HepG2 (cell line): ENCODE measurements around the gene ARFGAP2. TPM values are rescaled to one million over a fixed set of nuclear protein-coding genes. Genes with fewer than 3 reads are reported as not detected.
A peak's percentile ranks its signal among the peaks of the same experiment; 100 is the strongest.

Experiments
- ATF4 ChIP-seq, 2 experiments: fragments of 450-650 bp in 1 of 2; sonication (generic) in 1 of 2; formaldehyde crosslinking; IDR thresholded peaks; 2 replicates each; pipeline versions ENCODE4 v1.5.0 to v1.8.0; 2020 to 2022; ENCODE audit warnings: mild to moderate bottlenecking in 1 of 2, missing genetic modification reagents in 1 of 2
- ELF3 ChIP-seq: IDR thresholded peaks from 2 replicates; pipeline ENCODE4 v1.6.1; 2016; ENCODE audit warnings: missing genetic modification reagents, missing compliant biosample characterization
- FOXC1 ChIP-seq: sonication (generic); formaldehyde crosslinking; IDR thresholded peaks from 2 replicates; pipeline ENCODE4 v1.8.0; 2022; ENCODE audit warnings: mild to moderate bottlenecking, missing genetic modification reagents, borderline replicate concordance
- GABPB1 ChIP-seq: IDR thresholded peaks from 2 replicates; pipeline ENCODE4 v1.6.1; 2016; ENCODE audit warnings: mild to moderate bottlenecking, missing genetic modification reagents, moderate library complexity, missing compliant biosample characterization
- KLF15 ChIP-seq: sonication (generic); formaldehyde crosslinking; IDR thresholded peaks from 2 replicates; pipeline ENCODE4 v1.8.1; 2023; ENCODE audit warnings: borderline replicate concordance, mild to moderate bottlenecking, inconsistent platforms, missing genetic modification reagents, mixed read lengths
- KMT2B ChIP-seq: IDR thresholded peaks from 2 replicates; pipeline ENCODE4 v1.6.1; 2016; ENCODE audit warnings: missing genetic modification reagents, missing compliant biosample characterization
- NFE2L2 ChIP-seq: fragments of 150-350 bp; IDR thresholded peaks from 2 replicates; pipeline ENCODE4 v1.6.1; 2014; ENCODE audit warnings: low read length
- RBM22 ChIP-seq: fragments of 200-400 bp; formaldehyde crosslinking; optimal IDR thresholded peaks from 2 replicates; pipeline ENCODE3; 2017; ENCODE audit warnings: mild to moderate bottlenecking, low read length, moderate library complexity
- RBM39 ChIP-seq: fragments of 200-400 bp; formaldehyde crosslinking; IDR thresholded peaks from one replicate; pipeline ENCODE4 v1.6.1; 2018; ENCODE audit warnings: antibody characterized with exemption, mild to moderate bottlenecking, low read depth, low read length; ENCODE audit not compliant: poor library complexity, severe bottlenecking
- RELA ChIP-seq: sonication (generic); formaldehyde crosslinking; IDR thresholded peaks from 2 replicates; pipeline ENCODE4 v1.4.0; 2020; ENCODE audit warnings: missing genetic modification reagents
- REXO4 ChIP-seq: sonication (generic); formaldehyde crosslinking; IDR thresholded peaks from 2 replicates; pipeline ENCODE4 v1.8.0; 2022; ENCODE audit warnings: missing genetic modification reagents, mild to moderate bottlenecking, borderline replicate concordance
- RXRA ChIP-seq: sonication (generic); formaldehyde crosslinking; IDR thresholded peaks from 2 replicates; pipeline ENCODE4 v1.5.1; 2020; ENCODE audit warnings: missing genetic modification reagents
- SAFB2 ChIP-seq: sonication (generic); formaldehyde crosslinking; IDR thresholded peaks from 2 replicates; pipeline ENCODE4 v1.5.1; 2020; ENCODE audit warnings: missing genetic modification reagents, low read depth, mild to moderate bottlenecking, borderline replicate concordance
- SOX13 ChIP-seq, 3 experiments: fragments of 450-650 bp in 1 of 3; sonication (generic) in 1 of 3; formaldehyde crosslinking in 1 of 3; IDR thresholded peaks in 2 of 3; conservative IDR thresholded peaks in 1 of 3; 2 replicates each; pipeline versions ENCODE4 v1.5.0 to v1.6.1; 2016 to 2020; ENCODE audit warnings: antibody characterized with exemption in 1 of 3, mild to moderate bottlenecking in 1 of 3, missing compliant biosample characterization in 1 of 3, missing genetic modification reagents in 1 of 3, moderate library complexity in 1 of 3
- SRF ChIP-seq: IDR thresholded peaks from 2 replicates; pipeline ENCODE4 v1.6.1; 2011; ENCODE audit warnings: mild to moderate bottlenecking, low read depth, low read length, moderate library complexity
- ZBTB21 ChIP-seq: sonication (generic); formaldehyde crosslinking; IDR thresholded peaks from 2 replicates; pipeline ENCODE4 v1.4.0; 2020; ENCODE audit warnings: missing genetic modification reagents
- ZNF143 ChIP-seq: sonication (generic); formaldehyde crosslinking; IDR thresholded peaks from 2 replicates; pipeline ENCODE4 v1.4.0; 2020; ENCODE audit warnings: missing genetic modification reagents
- ZNF282 ChIP-seq: fragments of 450-650 bp; IDR thresholded peaks from 2 replicates; pipeline ENCODE4 v1.6.1; 2018; ENCODE audit not compliant: partially characterized antibody
- ZNF616 ChIP-seq: sonication (generic); formaldehyde crosslinking; IDR thresholded peaks from 2 replicates; pipeline ENCODE4 v1.5.0; 2020; ENCODE audit warnings: low read depth, mild to moderate bottlenecking, missing genetic modification reagents
- ZNF720 ChIP-seq: sonication (generic); formaldehyde crosslinking; IDR thresholded peaks from 2 replicates; pipeline ENCODE4 v1.4.0; 2020; ENCODE audit warnings: missing genetic modification reagents
- ZNF883 ChIP-seq: sonication (generic); formaldehyde crosslinking; IDR thresholded peaks from 2 replicates; pipeline ENCODE4 v1.5.1; 2020; ENCODE audit warnings: mild to moderate bottlenecking, missing genetic modification reagents; ENCODE audit errors: not compliant biosample characterization
- ZSCAN5A ChIP-seq: sonication (generic); formaldehyde crosslinking; IDR thresholded peaks from 2 replicates; pipeline ENCODE4 v1.8.0; 2022; ENCODE audit warnings: mild to moderate bottlenecking, missing genetic modification reagents, borderline replicate concordance
- polyA plus RNA-seq, 8 experiments: library from polyadenylated mRNA; depleted of rRNA in 3 of 8; stranded (reverse) in 7 of 8; unstranded in 1 of 8; fragments of >200 nt; fragmentation: Illumina TruSeq in 4 of 8; extraction: Trizol in 4 of 8; gene quantifications; 2 replicates each; pipeline versions ENCODE4 v1.2.1 to v1.2.3, GENCODE V29; 2011 to 2016; ENCODE audit warnings: low read depth in 4 of 8, missing spikeins in 1 of 8, mixed read lengths in 1 of 8; ENCODE audit not compliant: insufficient read depth in 1 of 8
- total RNA-seq, 5 experiments: library from RNA; depleted of rRNA; stranded (reverse); fragments of >200 nt; fragmentation: Illumina TruSeq; extraction: Trizol; gene quantifications; 2 replicates each; pipeline ENCODE4 v1.2.3, GENCODE V29; 2016; ENCODE audit warnings: low read depth in 1 of 5
- TF ChIP-seq, protein P1 (sequence below): sonication (generic); formaldehyde crosslinking; IDR thresholded peaks from 2 replicates; pipeline ENCODE4 v1.9.0; 2021; ENCODE audit warnings: missing genetic modification reagents, borderline replicate concordance

Gene ARFGAP2
- total and polyA plus RNA-seq, 2 of the 13 experiments (the other 11 are each of a cell fraction or from before 2014, with no cell fraction given), result 32.3 to 75.3 TPM

DNA sequence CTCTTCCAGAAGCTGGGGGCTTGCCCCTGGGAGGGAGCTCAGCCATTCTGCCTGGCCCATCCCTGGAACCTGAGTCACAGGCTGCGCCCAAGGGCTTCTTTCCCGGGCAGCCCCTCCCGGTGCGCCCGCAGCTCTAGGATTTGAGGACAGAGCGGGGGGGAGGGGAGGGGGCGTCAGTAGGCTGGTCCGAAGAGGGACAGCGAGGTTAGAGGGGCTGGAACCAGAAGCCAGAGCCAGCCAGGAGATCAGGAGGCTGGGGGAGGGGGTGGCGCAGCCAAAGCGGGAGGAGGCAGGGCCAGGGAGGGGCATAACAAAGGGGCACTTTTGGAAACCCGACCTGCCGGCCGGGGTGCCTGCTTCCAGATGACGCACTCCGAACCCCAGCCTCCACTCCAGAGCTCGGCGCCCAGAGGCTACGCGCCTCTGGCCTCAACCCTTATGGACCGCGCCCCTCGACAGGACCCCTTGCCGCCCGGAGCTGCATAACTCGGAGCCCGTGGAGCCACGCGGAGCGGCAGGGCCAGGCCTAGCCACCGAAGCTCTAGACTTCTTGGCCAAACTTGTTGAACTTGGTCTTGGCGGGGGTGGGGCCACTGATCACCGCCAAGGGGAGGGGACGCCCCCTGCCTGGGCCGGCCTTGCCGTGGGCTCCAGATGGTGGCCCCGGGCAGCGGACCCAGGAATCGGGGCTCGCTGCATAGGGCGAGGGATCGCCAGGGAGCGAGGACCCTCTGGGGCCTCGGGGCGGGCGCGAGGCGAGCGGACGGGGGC, 8.8 kb upstream of the ARFGAP2 start (continued):
- TF ChIP-seq ELF3, result no peak
- TF ChIP-seq RXRA, result no peak
- TF ChIP-seq ZNF883 (CRISPR knock-in tag), result peak; percentile 48
- no peak for TF ChIP-seq RELA (CRISPR knock-in tag)
- no peak for TF ChIP-seq SAFB2 (CRISPR knock-in tag)
- TF ChIP-seq ATF4 (CRISPR knock-in tag; IDR thresholded peaks at IDR 0.05), result 0 out of 4 replicates have a peak, but pooled peaks of 1 of the 2 experiments have one; percentile 23
- no peak for TF ChIP-seq ZNF720 (CRISPR knock-in tag)
- TF ChIP-seq, protein P1, sequence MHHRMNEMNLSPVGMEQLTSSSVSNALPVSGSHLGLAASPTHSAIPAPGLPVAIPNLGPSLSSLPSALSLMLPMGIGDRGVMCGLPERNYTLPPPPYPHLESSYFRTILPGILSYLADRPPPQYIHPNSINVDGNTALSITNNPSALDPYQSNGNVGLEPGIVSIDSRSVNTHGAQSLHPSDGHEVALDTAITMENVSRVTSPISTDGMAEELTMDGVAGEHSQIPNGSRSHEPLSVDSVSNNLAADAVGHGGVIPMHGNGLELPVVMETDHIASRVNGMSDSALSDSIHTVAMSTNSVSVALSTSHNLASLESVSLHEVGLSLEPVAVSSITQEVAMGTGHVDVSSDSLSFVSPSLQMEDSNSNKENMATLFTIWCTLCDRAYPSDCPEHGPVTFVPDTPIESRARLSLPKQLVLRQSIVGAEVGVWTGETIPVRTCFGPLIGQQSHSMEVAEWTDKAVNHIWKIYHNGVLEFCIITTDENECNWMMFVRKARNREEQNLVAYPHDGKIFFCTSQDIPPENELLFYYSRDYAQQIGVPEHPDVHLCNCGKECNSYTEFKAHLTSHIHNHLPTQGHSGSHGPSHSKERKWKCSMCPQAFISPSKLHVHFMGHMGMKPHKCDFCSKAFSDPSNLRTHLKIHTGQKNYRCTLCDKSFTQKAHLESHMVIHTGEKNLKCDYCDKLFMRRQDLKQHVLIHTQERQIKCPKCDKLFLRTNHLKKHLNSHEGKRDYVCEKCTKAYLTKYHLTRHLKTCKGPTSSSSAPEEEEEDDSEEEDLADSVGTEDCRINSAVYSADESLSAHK (CRISPR knock-in tag), result no peak
- no peak for TF ChIP-seq RBM22
- TF ChIP-seq REXO4 (CRISPR knock-in tag), result 0 out of 2 replicates have a peak, but pooled peaks have one; percentile 20
- no peak for TF ChIP-seq ZNF143 (CRISPR knock-in tag)
- no peak for TF ChIP-seq ZNF282
- TF ChIP-seq ZSCAN5A (CRISPR knock-in tag), result no peak
- no peak for TF ChIP-seq ZBTB21 (CRISPR knock-in tag)
- 0 out of 2 replicates have a peak, but pooled peaks have one; percentile 2 for TF ChIP-seq ZNF616
- peak; percentile 22; the same call in 1 of the 2 replicates for TF ChIP-seq GABPB1 (CRISPR knock-in tag)
- no peak for TF ChIP-seq FOXC1
- TF ChIP-seq KLF15 (CRISPR knock-in tag), result no peak
- peak; percentile 11 for TF ChIP-seq RBM39
- no peak for TF ChIP-seq SOX13 (IDR thresholded peaks at IDR 0.05)
- peak in 1 of 2 experiments; percentile 32; a peak in 2 of 4 replicates for TF ChIP-seq SOX13 (CRISPR knock-in tag; conservative IDR thresholded peaks at IDR 0.05 in 1 of 2, IDR thresholded peaks at IDR 0.05 in 1 of 2)
- TF ChIP-seq SRF, result no peak
- no peak for TF ChIP-seq KMT2B (CRISPR knock-in tag)
- no peak for TF ChIP-seq NFE2L2
